Measurements from ENCODE around the gene VEZT.

VEZT gene

GRCh38 chr12:95220726-95221125, 3.1 kb downstream of the VEZT start:
- no peak for TF ChIP-seq CTCF (IDR thresholded peaks at IDR 0.05; ENCODE audit: control insufficient read depth, extremely low read depth, insufficient read depth)
- H3K4me3 ChIP-seq (ENCODE audit: low read depth, low read length) = no peak overlapping the region

GRCh38 chr12:95224202-95225170, 6.9 kb downstream of the VEZT start:
- TF ChIP-seq CTCF (IDR thresholded peaks at IDR 0.05; ENCODE audit: control insufficient read depth, extremely low read depth, insufficient read depth) = no peak
- DNase-seq (ENCODE audit: low read depth) = no peak
- H3K4me3 ChIP-seq (ENCODE audit: low read depth, low read length) = no peak overlapping the region

More at GRCh38 chr12:95220726-95221125, 3.1 kb downstream of the VEZT start:
- no peak for DNase-seq (ENCODE audit: low read depth)

DNA sequence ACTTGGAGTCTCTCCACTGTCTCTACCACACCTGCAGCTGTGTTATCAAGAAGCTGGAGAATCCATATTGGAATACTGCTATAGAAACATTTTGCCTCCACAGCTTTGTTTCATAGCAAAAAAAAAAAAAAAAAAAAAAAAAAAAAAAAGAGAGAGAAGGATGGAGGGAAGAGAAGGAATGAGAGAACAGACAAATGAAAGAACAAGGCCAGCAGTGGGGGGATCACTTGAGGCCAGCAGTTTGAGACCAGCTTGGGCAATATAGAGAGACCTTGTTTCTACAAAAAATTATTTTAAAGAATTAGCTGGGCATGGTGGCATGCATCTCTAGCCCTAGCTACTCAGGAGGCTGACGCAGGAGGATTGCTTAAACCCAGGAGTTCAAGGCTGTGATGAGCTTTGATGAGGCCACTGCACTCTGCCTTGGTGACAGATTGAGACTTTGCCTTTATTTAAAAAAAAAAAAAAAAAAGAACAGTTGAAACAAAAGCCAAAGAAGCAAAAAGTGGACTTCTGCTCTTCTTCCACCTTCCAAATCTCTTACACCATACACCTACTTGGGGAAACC, 8.1 kb downstream of the VEZT start:
- no peak overlapping the region for H3K4me3 ChIP-seq (ENCODE audit: low read depth, low read length)
- TF ChIP-seq CTCF (IDR thresholded peaks at IDR 0.05; ENCODE audit: control insufficient read depth, extremely low read depth, insufficient read depth) = no peak
- no peak for DNase-seq (ENCODE audit: low read depth)

GRCh38 chr12:95227818-95228356, 10.3 kb downstream of the VEZT start:
- no peak for DNase-seq (ENCODE audit: low read depth)

DNA sequence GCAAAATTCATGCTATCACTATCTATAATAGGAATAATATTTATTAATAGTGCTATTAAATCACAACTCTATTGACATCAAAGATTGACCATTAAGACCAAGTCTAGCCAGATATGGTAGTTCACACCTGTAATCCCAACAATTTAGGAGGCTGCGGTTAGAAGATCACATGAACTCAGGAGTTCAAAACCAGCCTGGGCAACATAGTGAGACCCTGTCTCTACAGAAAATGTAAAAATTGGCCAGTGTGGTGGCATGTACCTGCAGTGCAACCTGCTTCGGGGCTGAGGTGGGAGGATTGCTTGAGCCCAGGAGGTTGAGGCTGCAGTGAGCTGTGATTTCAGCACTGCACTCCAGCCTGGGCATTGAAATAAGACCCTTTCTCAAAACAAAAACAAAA, 11.0 kb downstream of the VEZT start:
- TF ChIP-seq CTCF (IDR thresholded peaks at IDR 0.05; ENCODE audit: control insufficient read depth, extremely low read depth, insufficient read depth) = no peak
- no peak overlapping the region for H3K4me3 ChIP-seq (ENCODE audit: low read depth, low read length)
- no peak for DNase-seq (ENCODE audit: low read depth)

More at GRCh38 chr12:95227818-95228356, 10.3 kb downstream of the VEZT start:
- no peak for TF ChIP-seq CTCF (IDR thresholded peaks at IDR 0.05; ENCODE audit: control insufficient read depth, extremely low read depth, insufficient read depth)
- no peak overlapping the region for H3K4me3 ChIP-seq (ENCODE audit: low read depth, low read length)

GRCh38 chr12:95229636-95230035, 12.0 kb downstream of the VEZT start:
- DNase-seq (ENCODE audit: low read depth) = no peak
- TF ChIP-seq CTCF (IDR thresholded peaks at IDR 0.05; ENCODE audit: control insufficient read depth, extremely low read depth, insufficient read depth) = no peak
- H3K4me3 ChIP-seq (ENCODE audit: low read depth, low read length) = no peak overlapping the region

Measured in LNCaP clone FGC (cell line).